GM12801 (cell line): ENCODE measurements around the gene PLXNB1.

Source experiments
- TF ChIP-seq, protein P1 (sequence below): IDR thresholded peaks from one replicate; pipeline ENCODE4 v1.5.1; 2011; ENCODE audit warnings: control low read depth; ENCODE audit not compliant: insufficient read length; ENCODE audit errors: extremely low read depth

PLXNB1 gene

DNA sequence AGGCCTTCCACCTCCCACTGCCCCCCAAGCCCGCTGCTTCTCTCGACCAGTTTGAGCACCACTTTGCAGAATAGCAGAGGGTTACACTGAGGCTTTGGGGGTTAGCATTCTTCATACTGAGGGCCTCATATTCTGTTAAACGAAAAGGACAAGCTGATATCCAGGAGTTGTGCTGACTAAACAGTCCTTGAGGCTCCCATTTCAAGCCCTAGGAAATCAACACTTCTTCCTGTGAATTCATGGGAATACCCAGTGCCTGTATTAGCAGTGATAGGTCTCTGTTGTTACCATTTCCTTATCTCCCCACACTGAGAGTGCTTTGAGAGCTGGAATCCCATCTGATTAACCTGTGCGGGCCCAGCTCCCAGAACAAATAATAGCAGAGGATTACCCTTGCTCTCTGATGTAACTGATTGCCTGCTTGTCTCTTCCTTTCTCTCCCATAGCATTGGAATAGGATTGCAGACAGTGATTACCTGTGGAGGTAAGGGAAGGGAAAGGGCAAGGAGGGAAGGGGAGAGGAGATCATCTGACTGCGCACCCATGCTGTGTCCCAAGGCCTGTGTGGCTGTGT, 56.9 kb downstream of the PLXNB1 start:
- TF ChIP-seq, protein P1, sequence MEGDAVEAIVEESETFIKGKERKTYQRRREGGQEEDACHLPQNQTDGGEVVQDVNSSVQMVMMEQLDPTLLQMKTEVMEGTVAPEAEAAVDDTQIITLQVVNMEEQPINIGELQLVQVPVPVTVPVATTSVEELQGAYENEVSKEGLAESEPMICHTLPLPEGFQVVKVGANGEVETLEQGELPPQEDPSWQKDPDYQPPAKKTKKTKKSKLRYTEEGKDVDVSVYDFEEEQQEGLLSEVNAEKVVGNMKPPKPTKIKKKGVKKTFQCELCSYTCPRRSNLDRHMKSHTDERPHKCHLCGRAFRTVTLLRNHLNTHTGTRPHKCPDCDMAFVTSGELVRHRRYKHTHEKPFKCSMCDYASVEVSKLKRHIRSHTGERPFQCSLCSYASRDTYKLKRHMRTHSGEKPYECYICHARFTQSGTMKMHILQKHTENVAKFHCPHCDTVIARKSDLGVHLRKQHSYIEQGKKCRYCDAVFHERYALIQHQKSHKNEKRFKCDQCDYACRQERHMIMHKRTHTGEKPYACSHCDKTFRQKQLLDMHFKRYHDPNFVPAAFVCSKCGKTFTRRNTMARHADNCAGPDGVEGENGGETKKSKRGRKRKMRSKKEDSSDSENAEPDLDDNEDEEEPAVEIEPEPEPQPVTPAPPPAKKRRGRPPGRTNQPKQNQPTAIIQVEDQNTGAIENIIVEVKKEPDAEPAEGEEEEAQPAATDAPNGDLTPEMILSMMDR: no peak

DNA sequence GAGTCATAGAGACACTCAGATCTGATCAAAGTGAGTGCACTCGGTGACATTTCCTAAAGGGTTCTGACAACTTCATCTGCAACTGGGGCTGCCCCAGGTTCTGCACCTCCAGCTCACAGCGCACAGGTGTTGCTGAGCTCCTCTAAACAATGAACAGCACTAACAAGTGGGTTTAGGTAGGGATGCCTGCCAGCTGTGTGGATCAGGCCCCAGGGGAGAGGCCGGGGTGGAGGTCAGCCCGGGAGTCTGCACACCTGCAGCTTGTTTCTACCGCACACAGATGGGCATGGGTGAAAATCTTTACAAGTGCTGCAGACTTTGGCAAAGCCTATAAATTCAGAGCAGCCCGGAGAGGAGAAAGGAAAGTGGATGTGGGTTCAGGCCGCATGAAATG, 57.5 kb downstream of the PLXNB1 start:
- TF ChIP-seq, protein P1: no peak

DNA sequence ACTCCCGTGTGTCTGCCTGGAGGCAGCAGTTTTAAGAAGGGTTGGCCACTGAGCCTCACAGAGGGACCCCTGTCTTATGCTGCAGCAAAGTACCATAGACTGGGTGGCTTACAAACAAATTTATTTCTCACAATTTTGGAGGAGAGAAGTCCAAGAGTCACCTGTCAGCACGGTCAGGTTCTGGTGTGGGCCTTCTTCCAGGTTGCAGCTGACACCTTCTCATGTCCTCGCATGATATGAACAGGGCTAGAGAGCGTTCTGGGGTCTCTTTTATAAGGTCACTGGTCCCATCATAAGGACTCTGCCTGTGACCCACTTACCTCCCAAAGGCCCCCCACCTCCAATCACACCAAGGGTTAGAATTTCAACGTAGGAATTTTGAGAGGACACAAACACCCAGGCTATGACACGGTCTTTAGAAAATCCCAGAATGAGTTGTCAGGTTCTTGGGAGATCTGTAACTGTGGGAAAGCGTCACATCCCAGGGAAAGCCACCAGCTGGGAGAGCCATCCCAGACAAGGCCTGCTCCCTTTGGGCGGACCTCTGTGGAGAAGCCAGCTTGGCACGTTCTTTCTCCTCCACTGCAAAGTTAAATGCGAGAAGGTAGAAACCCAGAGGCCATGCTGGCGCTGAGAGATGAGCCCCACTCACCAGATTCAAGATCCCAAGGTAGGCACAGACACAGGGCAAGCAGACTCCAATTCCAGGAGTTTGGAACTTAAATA, 58.1 kb downstream of the PLXNB1 start, which contains the start of gene FBXW12:
TSS of gene FBXW12 (plus strand) at position 569 of the 726 bp plus-strand sequence. CDS start 549 bp downstream, outside the sequence.
- TF ChIP-seq, protein P1: no peak

DNA sequence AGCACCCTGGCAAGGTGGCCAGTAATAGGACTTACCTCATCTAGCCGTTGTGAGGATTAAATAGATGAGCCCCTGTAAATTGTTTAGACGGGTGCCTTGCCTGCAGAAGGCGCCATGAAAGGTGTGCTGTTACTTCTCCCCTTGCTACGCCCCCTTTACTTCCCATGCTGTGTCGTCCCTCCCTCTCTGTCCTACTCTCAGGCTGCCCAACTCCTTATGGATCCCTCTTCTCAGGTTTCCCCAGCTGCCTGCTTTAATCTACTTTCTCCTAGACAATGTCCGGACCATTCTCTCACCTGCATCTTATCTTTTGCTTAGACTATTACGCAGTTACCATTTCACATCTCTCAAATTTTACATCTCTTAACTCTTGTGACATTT, 59.6 kb downstream of the PLXNB1 start:
- TF ChIP-seq, protein P1: no peak

DNA sequence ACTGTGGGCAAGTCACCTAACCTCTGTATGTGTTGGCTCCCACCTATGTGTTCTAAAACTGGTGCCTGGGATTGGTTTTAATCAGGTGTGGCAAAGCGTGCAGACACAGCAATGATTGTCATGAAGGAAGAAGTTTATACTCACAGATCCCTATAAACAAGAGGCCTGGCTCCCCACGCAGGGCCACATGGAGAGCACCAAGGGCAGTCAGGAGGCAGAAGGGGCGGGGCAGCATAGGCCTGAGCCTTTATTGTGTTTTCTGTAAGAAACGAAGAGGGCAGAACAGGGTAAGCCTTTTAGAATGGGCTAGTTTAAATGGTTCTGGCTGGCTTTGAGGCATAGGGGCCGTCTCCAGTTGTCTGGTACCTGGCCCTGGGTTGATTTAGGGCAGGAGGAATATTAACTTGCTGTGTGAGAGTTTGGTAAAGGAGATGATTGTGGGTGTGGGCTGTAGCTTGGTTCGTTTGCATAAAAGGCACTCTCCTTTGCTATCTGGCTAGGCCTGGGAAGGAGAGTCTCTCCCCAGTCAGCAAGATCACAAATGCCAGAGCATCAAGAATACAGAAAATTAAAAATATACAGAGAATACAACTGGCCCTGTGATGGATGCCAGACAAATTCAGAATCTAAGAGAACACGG, 60.1 kb downstream of the PLXNB1 start:
- TF ChIP-seq, protein P1: no peak

DNA sequence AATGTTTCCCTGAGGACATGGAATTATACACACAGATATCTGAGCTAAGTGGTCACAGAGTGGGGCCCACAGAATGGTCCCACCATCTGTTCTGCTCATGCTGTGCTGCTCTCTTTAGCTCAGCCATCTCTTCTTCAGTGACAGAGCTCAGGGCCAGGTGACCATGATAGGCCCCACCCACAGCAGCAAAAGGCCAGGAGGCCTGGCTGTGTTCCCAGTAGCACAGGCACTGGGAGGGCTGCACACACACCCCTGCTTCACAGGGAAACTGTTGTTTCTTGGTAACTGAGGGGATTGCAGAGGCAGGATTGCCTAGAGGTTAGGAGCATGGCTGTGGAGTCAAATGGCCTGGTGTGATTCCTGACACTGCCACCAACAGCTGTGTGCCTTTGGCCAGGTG, 62.7 kb downstream of the PLXNB1 start:
- TF ChIP-seq, protein P1: no peak

DNA sequence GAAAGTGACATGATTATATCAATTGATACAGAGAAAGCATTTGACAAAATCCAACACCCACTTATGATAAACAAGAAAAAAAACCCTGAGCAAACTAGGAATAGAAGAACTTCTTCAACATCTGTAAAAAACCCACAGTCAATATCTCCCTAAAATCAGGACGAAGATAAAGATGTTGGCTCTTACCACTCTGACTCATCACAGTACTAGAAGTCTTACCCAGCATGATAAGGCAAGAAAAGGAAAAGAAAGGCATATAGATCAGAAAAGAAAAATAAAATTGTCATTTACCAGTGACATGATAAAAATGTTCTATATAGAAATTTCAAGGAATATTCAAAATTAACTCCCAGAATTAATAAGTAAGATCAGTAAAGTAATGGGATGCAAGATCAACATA, 65.0 kb downstream of the PLXNB1 start:
- TF ChIP-seq, protein P1: no peak
